Activated CD4-positive, alpha-beta T cell treated with anti-CD3 and anti-CD28 coated beads, Interleukin-10, Interleukin-2, amounts not matched to agents 100 ng/mL and 50 ng/mL, durations not matched to agents 16 hours and 8 hours (primary cell): ENCODE data around the gene ELP5.

Experiments
- DNase-seq: peaks from one replicate; pipeline ENCODE4 v3.0.0-alpha.2; 2020

The ELP5 gene

DNA sequence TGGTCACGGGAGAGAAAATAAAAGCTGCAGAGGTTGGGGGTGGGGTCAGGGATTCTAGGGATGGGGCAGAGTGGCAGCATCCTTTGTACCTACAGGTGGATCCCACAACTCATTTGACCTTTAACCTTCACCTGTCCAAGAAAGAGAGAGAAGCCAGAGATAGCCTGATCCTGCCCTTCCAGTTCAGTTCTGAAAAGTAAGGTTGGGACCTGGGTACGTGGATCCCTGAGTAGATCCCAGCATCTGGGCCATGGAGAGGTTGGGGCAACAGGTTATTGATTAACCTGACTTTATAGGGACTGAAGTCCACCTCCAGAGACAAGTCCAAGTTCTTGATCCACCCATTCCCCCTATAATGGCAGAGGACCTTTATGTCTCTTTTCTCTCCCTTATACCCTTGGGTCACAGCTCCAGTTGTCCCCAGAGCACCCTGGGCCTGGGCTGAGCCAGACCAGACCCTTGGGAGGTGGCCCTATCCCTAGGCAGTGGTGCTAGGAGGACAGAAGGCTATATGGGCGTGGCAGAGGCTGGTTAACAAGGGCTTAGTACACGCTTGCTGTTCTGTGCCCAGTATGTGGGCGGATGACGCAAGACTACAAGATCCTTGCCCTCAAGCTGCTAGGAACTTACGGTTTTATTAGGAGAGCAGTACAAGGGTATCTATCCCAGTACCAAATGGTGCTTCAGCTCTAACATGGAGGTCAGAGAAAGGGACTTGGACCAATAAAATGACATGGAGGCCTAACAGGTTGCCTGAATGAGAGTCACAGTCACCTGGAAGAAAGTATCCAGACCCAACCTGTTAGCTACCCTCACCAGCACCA is 6.9 kb downstream of the ELP5 start:
- DNase-seq: no peak

DNA sequence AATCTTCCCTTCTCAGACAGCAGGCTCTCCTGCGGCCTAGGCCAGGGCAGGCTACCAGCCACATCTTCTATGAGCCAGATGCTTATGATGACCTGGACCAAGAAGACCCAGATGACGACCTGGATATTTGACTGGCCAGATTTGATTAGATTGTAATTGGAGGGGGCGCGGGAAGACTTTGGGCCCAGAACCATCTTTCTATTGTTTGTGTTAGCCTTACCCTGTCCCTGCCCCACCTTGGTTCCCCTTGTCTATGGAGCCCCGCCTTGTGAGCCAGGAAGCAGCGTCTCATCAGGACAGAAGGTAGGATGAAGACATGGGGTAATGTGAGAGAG is 7.5 kb downstream of the ELP5 start:
- DNase-seq: no peak

DNA sequence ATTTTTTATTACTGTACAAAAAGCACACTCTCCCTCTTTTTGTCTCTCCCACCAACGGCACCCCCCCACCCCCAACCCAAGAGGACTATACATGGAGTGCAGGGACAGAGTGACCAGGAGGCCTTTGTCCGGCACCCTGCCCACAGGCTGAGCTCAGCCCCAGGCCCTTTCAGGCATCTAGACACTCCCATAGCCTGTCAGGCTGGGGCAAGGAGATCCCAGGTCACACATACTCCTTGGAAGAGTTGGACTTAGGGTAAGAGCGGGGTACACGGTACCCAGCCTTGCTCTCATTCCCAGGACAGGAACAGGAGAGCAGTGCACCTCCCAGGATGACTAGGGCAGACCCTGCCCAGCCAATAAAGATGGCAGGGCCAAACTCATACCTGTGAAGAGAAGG is 8.1 kb downstream of the ELP5 start:
- DNase-seq: no peak

DNA sequence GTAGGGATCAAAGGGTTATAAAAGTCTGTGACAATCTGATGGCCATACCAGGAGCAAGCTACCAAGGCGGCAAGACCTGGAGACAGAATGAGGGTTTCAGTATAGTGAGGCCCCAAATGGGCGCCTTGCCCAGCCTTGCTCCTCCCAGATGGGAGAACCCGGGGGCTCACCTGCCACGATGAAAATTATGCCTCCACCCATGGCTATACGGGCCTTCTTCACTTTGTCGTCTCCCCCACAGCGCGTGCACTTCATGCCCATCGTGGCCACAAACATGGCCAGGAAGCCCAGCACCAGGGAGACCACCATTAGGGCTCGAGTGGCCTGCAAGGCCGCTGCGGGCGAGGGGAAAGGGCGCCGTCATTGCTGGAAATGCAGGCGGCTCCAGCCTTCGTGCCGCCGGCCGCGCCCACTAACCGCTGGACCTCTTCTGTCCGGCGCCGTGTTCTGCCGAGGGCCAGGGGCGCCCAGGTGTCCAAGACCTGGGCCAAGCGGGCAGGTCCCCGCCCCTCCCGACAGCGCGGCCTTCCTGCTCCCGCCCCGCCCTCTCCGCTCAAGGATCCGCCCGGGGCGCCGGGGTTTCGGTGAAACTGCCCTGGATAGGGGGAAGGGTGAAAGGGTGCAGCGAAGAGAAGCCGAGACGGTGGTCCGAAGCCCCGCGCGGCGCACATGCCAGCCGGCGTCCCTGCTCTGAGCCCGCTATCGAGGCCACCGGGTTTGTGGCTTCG is 8.8 kb downstream of the ELP5 start:
- peak; percentile 37 for DNase-seq

DNA sequence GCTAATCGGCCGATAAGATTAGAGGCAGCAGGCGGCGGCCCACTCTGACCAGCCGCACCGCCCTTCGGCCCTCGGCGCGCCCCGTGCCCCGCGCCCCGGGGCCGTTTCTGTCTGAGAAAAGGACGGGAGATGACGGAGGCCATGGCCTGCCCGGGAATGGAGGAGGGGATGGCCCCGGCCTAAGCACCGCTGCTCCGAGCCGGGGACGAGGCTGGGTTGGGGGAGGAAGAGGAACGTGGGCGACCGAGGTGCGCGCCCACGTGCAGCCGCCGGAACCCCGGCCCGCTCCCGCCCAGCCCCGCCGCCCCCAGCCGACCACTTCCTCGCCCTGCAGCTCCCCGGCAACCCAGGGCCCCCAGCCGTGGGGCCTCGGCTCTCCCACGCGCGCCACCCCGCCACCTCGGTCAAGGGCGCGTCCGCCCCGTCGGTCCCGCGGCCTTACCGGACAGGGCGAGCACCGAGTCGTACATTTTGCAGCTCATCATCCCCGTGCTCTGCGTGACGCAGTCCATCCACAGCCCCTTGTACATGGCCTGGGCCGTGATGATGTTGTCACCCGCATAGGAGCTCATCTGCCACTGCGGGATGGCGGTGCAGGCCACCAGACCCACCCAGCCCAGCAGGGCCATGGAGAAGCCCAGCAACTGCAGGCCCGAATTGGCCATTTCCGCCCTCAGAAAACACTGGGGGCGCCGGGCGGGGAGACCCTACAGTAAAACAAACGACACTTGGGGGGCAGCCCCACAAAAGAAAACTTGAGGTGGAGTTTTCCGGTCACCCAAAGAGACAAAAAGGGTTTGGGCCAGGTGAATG is 9.6 kb downstream of the ELP5 start:
- no peak for DNase-seq

DNA sequence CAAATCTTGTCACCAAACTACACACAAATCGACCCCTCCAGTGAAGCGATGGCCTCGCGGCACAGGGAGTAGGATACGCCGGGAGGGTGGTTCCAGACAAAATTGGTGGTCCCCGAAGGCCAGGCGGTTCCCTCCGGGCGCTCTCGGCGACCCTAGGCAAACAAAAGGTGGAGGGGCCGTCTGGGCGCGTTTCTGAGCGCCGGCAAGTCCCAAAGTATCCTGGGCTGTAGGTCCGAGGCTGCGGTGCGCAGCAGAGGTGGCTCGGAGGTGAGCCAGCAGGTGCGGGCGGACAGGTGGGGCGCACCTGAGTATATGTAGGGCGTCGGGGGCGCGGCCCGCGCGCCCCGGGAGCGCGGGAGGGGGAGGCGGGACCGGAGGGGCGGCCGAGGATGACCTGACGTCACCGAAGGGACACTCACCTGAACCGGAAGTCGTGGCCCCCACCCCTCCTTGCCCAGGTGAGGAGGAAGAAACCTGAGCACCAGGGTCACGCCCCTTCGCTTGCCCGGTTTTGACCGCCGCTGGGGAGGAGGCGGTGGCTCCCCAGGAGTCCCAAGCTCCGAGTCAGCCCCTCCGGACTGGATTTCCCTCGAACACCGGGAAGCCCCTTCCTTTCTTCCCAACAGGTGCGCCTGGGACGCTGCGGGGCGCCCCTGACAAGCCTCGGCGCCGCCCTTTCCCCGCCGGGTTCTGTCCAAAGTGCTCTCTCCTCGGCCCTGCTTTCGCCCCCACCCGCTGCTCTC is 10.3 kb downstream of the ELP5 start, which contains the start of gene CLDN7:
Gene CLDN7 (minus strand): TSS at position 287 of the 743 bp plus-strand sequence. CDS start 435 bp downstream, outside the sequence.
- no peak for DNase-seq

DNA sequence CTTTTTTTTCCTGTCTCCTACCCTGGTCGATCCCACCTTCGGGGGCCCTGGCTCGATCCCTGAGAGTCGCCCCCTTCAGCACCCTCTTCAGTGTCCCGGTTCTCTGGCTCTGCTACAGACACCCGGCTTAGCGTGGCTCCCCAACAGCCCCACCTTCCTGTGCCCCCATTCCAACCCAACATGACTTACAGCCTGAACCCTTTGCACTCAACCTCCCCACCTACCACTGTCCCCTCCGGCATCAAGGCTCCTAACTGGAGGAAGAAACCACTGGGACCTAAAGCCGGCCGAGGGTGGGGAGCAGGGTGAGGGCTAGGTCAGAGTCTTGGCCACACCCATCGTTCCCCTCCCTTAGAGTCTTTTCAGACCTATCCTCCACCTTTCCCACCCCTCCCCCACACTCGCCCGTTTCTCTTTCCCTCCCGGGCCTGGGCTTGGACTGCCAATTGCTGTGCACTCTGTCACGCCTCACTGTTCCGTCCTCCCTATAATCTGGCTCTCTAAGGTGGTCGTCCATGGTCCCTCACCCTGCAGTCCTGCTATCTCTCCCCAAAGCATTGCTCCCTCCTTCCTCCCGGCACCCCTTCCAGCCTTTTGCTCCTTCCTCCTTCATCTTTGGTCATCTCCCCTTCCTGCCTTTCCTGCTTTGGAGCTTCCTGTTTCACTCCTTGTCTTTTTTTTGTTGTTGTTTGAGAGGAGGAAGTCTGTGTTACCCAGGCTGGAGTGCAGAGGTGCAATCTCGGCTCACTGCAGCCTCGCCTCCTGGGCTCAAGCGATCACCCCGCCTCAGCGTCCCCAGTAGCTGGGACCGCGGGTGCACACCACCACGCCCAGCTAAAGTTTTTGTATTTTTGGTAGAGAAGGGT is 11.2 kb downstream of the ELP5 start:
- no peak for DNase-seq

DNA sequence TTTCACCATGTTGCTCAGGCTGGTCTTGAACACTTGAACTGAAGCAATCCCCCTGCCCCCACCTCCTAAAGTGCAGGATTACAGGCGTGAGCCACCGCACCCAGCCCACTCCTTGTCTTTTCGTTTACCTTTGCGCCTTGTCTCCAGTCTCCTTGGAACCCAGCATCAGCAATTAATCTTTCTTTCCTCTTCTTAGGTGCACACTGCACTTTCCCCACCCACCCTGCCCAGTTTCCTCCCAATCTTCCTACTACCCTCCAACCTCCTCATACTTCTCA is 11.7 kb downstream of the ELP5 start:
- no peak for DNase-seq

DNA sequence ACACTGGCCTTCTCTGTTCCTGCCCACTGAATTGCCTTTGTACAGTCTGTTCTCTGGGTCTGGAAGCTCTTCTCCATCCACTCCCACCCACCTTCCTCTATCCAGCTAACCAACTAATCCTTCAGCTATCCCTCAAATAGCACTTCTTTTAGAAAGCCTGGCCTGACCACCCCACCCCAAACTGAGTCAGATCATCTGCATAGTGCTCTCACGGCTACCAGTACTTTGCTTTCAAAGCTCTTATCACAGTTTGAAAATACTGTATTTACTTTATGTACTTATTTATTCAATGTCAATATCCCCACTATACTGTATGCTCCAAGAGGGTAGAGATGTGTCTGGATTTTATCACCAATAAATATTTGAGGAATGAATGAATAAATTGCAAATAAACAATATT is 14.8 kb downstream of the ELP5 start:
- no peak for DNase-seq

DNA sequence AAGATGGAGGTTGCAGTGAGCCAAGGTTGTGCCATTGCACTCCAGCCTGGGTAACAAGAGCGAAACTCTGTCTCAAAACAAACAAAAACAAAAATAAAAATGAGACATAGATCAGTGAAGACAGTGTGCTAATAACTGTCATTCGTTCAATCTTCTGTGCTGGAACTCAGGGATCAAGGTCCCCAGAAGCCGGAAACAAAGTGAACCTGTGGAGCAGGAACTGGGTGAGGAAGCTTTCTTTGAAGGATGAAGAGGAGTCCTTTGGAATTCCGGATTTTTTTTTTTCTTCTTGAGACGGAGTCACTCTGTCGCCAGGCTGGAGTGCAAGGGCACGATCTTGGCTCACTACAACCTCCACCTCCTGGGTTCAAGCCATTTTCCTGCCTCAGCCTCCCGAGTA is 27.4 kb downstream of the ELP5 start:
- DNase-seq: no peak

DNA sequence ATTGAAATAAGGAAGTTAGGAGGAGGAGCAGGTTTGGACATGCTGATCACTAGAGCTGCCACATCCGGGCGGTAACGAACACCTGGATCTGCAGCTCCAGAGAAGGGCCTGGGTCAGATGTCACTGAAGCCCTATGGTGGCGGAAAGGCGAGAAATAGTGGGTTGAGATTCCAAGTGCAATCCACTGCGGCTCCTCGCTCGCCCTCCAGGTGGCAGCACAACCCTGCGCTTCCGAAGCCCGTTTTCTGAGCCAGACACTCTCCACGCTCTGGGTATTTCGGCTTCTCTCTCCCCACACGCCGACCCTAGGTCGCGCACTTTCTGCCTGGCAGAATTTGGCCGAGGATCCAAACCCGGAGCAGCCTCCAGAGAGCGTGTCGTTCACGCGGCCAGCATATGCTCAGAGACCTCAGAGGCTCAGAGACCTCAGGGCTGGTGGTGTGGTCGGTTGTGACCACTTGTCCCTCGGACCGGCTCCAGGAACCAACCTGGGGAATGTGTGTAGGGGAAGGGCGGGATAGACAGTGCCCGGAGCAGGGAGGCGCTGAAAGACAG is 28.6 kb downstream of the ELP5 start:
- peak; percentile 81 for DNase-seq

DNA sequence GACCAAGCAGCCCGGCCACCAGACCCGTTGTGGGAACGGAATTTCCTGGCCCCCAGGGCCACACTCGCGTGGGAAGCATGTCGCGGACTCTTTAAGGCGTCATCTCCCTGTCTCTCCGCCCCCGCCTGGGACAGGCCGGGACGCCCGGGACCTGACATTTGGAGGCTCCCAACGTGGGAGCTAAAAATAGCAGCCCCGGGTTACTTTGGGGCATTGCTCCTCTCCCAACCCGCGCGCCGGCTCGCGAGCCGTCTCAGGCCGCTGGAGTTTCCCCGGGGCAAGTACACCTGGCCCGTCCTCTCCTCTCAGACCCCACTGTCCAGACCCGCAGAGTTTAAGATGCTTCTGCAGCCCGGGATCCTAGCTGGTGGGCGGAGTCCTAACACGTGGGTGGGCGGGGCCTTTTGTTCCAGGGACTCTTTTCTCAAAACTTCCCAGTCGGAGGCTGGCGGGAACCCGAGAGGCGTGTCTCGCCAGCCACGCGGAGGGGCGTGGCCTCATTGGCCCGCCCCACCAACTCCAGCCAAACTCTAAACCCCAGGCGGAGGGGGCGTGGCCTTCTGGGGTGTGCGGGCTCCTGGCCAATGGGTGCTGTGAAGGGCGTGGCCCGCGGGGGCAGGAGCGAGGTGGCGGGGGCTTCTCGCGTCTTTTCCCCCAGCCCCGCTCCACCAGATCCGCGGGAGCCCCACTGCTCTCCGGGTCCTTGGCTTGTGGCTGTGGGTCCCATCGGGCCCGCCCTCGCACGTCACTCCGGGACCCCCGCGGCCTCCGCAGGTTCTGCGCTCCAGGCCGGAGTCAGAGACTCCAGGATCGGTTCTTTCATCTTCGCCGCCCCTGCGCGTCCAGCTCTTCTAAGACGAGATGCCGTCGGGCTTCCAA is 29.3 kb downstream of the ELP5 start, which contains the start of gene SLC2A4:
Gene SLC2A4 (plus strand): TSS at position 645 of the 879 bp plus-strand sequence. CDS start 217 bp downstream, at position 862.
- peak; percentile 94 for DNase-seq

DNA sequence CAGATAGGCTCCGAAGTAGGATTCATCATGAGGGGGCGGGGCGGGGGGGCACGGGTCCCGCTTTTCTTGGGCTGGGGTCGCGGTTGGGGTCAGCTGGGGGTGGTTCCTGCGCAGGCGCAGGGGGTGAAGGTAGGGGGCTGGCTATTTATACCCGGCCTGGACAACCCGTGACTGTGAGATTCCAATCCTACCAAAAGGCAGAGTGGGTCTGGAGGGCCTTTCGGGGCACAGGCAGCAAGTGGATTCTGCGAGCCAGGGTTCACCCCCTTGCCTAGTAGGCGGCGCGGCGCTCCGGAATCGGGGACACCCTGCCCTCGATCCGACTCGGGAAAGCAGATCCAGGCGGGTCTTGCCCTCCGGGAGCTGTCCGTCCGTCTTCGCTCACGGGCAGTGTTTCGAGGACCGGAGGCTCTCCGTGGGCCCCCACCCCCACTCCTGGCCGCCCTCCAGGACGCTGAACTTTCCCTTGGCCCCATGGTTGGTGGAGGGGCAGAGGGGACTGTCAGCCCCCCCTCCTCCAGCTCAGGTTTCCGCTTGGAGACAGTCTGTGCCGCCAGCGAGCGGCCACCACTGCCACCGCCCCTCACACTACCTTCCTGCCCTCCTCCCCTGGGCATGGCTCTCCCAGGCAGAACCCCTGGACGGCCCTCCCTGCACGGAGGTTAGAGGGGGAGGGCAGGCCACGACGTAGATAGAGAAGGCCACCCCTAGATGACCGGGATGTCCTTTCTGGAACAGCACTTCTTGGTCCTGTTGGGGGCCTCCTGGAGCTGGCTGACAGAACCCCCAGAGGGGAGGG is 30.1 kb downstream of the ELP5 start:
- DNase-seq: no peak

DNA sequence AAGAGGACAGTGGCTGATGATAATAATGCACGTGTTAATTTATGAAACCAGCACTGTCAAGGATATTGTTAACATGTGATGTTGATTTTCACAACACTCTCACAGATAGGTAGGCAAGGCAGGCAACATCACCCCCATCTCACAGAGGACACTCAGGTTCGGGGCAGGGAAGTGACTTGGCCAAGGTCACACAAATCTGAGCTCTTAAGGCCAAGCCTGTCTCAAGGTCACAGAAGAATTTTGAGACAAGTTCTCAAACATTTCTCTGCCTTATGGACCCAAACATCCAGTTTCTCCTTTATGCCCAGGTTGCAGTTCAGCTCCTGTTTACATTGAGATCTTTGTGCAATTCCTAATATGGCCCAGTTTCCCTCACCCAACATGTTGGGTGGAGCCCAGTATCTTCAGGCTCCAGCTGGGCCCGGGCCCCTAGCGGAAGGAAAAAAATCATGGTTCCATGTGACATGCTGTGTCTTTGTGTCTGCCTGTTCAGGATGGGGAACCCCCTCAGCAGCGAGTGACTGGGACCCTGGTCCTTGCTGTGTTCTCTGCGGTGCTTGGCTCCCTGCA is 30.8 kb downstream of the ELP5 start:
- no peak for DNase-seq

DNA sequence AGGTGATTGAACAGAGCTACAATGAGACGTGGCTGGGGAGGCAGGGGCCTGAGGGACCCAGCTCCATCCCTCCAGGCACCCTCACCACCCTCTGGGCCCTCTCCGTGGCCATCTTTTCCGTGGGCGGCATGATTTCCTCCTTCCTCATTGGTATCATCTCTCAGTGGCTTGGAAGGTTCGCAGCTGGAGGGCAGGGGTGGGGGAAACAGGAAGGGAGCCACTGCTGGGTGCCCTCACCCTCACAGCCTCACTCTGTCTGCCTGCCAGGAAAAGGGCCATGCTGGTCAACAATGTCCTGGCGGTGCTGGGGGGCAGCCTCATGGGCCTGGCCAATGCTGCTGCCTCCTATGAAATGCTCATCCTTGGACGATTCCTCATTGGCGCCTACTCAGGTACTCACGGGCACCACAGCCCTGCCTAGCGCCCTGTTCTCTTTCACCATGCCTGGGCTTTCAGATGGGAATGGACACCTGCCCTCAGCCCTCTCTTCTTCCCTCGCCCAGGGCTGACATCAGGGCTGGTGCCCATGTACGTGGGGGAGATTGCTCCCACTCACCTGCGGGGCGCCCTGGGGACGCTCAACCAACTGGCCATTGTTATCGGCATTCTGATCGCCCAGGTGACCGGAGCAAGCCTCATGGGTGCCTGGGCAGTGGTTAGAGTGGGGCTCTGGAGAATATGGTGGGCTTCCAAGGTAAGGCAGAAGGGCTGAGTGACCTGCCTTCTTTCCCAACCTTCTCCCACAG is 31.6 kb downstream of the ELP5 start:
- no peak for DNase-seq

DNA sequence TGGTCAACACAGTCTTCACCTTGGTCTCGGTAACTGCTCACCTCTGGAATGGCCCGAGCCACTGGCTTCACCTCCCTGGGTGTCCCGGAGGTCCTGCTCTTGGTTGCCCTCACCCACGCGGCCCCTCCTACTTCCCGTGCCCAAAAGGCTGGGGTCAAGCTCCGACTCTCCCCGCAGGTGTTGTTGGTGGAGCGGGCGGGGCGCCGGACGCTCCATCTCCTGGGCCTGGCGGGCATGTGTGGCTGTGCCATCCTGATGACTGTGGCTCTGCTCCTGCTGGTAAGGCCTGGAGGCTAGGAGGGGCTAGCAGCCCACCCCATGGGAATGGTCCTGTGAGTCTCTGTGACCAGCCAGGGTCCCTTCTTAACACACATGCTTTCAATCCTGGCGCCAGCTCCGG is 32.9 kb downstream of the ELP5 start:
- no peak for DNase-seq

DNA sequence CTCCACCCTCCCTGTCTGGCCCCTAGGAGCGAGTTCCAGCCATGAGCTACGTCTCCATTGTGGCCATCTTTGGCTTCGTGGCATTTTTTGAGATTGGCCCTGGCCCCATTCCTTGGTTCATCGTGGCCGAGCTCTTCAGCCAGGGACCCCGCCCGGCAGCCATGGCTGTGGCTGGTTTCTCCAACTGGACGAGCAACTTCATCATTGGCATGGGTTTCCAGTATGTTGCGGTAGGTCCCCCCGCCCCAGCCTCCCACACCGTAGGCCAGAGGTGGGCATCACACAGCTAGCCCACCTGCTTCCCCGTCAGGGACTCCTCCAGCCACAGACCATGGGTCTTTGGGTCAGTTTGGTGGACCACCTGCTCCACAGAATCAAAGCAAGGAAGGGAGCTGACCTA is 33.7 kb downstream of the ELP5 start:
- DNase-seq: no peak

DNA sequence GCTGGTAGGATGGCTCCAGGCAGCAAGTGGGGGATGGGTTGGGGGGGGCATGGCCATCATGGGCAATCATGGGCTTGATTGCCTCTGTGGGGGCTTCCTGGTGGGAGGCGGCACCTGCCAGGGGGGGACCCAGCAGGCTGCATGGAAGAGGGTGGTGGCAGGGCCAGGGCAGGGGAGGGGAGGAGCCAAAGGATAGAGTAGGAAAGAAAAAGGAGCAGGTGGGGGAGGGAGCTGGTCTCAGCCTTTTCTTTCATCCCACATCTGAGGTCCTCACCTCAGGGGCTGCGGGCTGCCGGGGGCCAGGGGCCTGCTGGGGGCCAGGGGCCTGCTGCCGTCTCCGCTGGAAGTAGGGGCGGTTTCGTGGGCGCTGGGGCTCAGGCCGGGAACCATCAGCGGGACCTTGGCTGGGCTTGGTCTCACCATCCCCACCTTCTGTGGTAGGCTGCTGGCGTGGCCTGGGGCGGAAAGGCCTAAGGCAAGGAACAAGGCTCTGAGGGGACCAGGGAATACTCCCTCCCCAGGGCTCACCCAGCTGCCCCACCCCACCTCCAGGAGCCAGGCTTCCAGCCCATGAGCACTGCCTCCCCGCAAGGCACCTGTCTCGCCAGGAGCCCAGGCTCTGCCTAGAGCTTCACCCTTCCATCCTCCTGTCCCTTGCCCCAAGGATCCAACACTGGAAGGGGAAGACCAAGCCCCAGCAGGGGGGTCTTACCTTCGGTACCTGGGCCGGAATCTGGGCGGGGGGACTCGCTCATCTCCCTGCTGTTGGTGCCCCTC is 37.4 kb downstream of the ELP5 start:
- DNase-seq: no peak
